HG03095 (cell line): Measurements from ENCODE around the gene REC114.
"Not testable (repeated sequence)": the region's sequence is repeated elsewhere in the genome, so short reads cannot be mapped to it uniquely, and the experiment has no call there.

Source experiments
- ATAC-seq: cut with Tn5 transposase; IDR thresholded peaks from one replicate; pipeline ENCODE4 v1.9.1; 2021; ENCODE audit warnings: moderate library complexity; ENCODE audit not compliant: unreplicated experiment

Gene REC114

DNA sequence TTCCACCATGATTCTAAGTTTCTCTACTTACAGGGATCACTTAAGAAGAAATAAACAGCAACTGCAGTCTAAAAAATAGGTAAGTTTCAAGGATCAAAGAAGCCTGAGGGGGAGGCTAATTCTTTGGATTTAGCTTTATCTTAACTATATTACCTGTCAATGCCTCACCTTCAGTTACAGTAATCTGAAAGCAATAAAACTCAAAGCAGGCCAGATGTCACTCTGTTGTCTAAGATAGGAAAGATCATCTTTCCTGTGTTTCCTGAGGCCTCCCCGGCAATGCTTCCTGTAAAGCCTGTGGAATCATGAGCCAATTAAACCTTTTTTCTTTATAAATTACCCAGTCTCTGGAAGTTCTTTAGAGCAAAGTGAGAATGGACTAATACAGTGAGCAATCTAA lies 130.1 kb downstream of the REC114 start:
- no peak for ATAC-seq

DNA sequence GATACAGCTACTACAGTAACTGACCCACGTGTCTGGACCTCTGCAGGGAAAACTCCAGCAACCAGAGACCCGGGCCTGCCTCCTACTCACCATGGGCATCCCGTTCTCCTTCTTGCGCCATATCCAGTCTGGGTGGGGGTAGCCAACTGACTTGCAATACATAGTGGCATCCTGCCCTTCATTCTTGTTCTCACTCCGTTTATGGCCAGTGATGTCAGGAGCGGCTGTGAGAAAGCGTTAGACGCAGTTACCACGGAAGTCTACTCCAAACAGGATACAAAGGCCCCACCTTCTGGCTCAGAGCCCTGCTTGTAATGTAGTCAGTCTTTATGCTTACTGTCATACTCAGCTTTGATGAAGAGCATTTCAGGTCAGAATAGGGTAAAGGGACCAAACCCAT lies 130.6 kb downstream of the REC114 start:
- ATAC-seq, result no peak

DNA sequence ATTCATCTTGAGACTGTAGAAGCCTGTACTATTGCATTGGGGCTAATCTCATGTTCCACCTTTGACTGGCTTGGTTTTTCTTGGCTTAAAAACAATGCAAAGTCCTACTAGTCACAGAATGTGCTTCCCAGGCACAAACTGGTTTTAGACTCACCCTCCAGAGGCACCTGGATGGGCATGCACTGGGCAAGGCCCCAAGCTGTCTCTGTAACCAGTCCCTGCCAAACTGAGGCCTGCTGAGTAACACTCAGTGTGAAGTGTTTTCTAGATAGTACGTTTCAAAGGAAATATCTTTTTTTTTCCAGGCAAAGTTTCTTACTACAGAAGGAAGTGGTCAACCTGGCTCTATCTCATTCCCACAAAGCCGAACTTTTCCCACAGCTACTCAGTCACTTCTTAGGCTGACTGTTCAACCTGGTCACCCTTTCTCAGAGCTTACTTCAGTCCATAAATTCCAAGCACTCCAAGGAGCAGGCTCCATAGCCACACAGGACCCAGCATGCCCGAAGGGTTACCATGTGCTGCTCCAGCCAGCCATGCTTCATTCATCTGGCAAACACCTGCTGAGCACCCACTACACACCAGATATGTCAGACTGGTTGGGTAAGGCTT lies 132.8 kb downstream of the REC114 start:
- no peak for ATAC-seq

GRCh38 chr15:73577593-73577992 lies 134.6 kb downstream of the REC114 start:
- not testable (repeated sequence) for ATAC-seq

DNA sequence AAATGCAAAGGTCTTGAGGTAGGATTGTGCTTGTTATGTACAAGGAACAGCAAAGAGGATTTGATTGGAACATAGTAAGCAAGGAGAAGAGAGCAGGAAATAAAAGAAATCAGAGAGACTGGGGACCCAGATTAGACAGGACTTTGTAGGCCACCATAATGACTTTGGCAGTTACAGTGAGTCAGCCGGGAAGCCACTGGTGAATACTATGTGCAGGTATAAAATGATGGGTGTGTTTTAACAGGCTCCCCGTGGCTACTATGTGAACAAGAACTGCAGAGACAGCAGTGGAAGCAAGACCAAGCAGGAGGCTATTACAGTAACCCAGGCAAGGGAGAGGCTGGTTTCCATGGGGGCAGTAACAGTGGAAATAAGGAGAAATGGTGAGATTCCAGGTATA lies 135.1 kb downstream of the REC114 start:
- no peak for ATAC-seq

DNA sequence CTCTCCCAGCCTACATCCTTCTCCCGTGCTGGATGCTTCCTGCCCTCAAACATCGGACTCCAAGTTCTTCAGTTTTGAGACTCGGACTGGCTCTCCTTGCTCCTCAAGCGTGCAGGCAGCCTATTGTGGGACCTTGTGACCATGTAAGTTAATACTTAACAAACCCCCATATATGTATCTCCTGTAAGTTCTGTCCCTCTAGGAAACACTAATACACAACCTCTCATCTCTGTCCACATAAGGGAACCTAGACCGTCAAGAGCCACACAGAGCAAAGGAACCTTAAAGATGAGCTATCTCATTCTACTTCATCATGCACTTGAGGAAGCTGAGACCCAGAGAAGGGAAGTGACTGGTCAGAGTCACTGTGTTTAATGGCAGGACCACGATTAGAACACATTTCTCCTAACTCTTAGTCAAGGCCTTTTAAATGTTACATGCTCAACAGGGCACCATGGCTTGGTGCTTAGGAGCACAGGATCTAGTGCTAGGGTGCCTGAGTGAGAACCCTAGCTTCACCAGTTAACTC lies 140.0 kb downstream of the REC114 start:
- ATAC-seq, result no peak

DNA sequence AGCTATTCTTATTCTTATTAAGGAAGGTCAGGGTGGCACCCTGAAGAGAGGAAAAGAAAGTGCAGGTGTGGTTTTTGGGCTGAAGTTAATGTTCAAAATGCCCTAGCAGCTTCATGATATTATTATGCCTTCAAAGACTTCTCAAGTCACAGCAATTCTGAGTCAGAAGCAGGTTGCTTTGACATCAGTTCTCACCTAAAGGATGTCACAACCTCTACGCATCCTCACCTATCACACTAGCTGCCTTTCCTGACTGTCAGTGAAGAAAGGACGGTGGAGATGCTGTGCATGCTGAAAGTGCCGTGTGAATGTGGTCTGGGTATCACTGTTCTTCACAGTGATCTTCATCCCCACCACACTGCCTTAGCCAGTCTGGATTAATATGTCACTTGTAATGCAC lies 140.6 kb downstream of the REC114 start:
- no peak for ATAC-seq

DNA sequence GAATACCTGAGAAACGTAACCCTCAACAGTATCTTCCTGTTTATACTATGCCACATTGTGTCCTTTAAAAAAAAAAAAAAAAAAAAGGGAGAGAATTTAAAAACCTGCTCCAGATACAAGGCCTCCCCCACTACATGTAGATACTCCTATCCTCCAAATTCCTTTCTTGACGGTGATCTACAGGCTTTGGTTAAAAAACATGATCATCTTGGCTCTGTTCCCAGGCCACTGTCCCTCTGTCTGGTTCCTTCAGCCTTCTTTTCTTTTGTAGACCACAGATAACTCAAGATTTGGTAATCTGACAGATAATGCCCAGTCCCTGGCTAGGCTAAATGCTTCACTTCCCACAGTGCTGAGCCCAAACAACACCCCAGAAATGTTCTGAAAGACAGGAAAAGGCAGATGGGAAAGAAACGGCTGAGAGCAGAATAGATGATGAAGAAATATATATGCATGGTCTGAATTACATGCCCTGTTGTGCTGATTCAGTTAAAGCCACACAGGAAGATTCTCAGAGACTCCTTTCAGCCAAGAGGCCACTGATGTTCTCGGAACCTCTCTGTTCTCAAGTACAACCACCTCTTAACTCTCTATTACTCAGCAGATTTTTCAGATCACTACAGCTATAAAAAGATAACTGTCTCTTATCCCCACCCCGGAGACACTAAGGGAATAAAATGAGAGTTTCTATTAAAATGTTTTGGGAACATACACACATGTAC lies 141.9 kb downstream of the REC114 start:
- no peak for ATAC-seq

GRCh38 chr15:73585871-73586654 lies 143.1 kb downstream of the REC114 start:
- ATAC-seq, result no peak

DNA sequence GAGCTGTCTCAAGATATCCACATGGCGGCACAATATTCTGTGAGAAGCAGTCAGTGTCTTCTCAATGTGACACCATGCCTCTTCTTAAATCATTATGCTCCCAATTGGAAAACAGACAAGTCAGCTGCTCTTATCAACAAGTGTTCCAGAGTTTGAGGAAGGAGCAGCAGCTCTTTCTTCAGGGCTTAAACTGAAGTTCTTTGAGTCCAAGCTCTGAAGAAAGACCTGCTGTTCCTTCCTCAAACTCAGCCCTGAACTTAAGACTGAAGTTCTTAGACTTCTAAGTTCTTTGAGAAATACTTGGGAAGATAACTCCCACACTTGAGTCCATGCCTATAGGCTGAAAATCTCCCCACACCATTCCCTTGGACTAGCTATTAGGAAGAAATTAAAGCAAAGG lies 146.8 kb downstream of the REC114 start:
- ATAC-seq, result no peak

DNA sequence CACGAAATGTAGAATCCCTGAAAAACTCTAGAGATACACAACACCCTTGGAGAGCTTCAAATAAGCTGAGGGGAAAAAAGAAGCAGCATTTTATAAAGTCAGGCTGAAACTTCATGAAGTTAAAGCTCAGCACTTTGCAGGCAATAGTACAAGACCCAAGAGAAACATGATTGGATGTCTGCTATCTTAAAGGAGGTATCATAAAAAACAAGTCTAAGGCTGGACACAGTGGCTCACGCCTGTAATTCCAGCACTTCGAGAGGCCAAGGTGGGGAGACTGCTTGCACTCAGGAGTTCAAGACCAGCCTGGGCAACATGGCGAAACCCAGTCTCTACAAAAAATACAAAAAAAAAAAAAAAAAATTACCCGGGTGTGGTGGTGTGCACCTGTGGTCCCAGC lies 147.3 kb downstream of the REC114 start:
- no peak for ATAC-seq

DNA sequence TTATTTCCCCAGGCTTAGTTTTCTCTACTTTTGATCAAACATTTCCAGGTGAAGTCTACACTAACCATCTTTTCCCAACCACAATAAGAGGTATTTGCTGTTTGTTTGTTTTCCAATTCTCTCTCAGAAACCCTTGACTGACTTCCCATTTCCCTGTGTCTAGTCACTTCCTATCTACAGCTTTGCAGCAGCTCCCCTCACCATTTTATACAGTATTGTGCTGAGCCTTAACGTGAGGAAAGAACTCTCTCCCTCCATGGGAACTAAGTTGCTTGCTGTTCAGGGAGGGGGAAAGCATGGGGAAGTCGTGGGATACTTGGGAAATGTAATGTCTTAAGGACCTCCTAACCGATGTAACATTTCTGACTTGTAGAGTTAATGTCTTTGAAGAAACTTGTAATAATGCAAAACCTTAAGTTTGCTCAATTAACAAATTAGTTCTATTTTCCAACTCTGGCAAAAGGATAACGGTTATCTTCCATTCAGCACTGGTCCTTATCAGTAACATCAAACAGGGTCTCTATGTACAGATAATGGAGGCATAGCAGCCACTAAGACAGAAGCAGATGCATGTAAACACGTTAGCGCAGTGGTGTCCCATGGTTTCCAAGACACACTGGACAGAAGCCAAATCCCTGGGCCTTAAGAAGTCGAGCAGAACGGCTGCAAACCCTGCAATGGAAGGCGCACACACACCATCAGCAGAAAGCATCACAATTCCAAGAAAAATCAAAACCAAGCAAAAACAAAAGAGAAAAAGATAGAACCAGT lies 150.5 kb downstream of the REC114 start:
- ATAC-seq, result no peak

DNA sequence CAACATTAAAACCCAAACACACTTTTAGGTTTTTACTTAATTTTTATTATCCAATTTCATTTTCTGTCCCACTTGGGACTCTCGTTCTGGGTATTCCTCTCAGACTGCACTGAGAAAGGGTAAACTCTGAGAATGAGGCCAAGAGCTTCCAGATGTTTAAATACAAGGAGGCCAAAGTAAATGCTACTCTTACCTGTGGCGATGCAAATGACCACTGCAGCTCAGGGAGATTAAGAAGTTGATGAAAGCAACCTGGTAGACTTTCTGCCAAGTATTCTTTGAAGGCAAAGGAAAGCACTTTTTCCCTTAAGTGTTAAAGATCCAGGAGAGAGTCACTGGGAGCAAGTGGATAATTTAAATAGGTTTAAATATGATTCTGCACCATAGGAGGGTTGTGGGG lies 151.1 kb downstream of the REC114 start:
- no peak for ATAC-seq

GRCh38 chr15:73596174-73596573 lies 153.2 kb downstream of the REC114 start:
- ATAC-seq, result no peak

DNA sequence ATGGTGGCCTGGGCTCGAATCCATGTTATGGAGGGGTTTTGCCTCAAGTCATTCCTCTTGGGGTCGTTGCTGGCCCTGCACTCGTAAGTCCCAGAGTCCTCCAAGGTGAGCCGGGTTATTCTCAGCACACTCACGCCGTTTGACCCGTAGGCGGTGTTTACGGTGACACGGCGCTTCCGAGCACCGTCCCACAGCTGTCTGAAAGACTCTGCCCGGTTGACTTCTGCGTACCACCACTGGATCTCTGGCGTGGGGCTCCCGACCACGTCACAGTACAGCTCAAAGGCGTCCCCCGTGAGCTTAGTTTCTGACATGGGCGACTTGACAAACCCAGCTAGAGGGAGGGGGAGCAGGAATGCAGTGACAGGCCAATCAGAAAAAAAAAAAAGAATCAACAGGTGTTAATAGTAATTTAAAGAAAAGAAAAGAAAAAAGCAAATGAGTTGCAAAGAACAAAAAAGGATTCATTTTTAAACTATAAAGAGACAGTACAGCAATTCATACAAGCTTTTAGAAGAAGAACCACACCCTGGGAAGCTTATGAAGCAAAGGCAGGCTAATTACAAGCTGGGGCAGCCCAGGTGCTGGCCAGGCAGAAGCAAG lies 154.2 kb downstream of the REC114 start:
- no peak for ATAC-seq

DNA sequence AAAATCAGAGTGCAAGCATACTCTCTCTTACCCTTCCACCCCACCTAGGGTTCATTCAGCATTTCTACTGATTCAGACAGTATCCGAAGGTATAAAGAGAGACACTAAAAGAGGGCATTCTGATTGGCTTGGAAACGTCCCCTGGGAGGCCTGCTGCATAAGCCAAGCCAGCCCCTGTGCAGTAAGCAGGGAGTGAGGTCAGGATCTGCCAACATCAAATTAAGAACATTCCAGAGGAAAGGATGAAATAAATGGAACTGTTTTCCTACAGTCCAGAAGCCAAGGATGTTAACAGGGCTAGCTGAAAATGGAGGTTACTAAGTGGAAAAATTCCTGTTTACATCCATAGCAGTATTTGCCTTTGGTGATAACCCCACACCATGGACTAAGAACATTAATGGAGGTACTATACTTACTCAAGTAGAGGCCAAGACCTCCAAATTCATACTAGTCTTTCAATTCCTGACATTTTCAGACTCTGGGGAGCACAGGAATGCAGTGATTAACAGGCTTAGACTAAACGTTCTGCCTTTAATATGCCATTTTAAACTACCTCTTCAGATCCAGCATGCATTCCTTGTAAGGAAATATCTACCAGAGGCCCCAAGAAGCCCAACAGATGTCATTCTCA lies 155.7 kb downstream of the REC114 start:
- ATAC-seq, result no peak

DNA sequence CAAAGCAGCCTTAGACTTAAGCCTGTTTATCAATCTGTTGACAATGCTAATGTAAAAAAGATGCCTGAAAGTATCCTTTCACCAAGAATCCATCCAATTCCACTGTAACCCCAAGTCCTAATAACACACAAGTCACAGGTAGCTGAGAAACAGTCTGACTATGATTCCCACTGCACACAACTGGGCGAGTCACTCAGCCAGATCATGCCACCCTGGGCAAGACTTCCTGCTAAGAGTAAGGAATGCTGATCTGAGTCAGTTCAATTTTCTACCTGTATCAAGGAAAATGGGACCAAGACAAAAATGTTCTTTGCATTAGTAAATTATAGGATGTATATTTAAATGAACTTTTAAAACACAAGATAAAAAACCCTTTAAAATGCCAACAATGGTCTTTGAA lies 157.0 kb downstream of the REC114 start:
- no peak for ATAC-seq

- ATAC-seq, result no peak
These were observed 157.7 kb downstream of the REC114 start for GRCh38 chr15:73600413-73601335.
